GM21390 (cell line): Measurements from ENCODE around the gene EFNB2.

Experiments
- ATAC-seq: cut with Tn5 transposase; IDR thresholded peaks from one replicate; pipeline ENCODE4 v1.9.1; 2021; ENCODE audit not compliant: unreplicated experiment

The EFNB2 gene

DNA sequence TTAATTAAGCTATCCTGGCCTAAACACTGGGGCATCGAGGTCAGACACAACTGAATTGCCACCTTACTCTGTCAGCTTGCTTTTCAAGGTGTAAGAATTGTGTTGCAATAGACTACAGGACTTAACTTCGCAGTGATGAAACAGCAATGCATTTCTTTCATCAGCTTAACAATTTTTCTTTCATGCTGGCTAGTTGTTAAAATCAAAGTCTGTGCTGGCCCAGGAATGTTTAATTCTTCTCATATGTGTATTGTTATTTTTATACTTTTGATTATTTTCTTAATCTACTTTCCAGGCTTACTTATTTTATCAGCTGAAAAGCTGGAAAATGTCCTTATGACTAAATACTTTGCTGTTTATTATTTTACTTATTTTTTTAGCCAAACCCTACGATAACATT, 79.7 kb downstream of the EFNB2 start:
- no peak for ATAC-seq

DNA sequence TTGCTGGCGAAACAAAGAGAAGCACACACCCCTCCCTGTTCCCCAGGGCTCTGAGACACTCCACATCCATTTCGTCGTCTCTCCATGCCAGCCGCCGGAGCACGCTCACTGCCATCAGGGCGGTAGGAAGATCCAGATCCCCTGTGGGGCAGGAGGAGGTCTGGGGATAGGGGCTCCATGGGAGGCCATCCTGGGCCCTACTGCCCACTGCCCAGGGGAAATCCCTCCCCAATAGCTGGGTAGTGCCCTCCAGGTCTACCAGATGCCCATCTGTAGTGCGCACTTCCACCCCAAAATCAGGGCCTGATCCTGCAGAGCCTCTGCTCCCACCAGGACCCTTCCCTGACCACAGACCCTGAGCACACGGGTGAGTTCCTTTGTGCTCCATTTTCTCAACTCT, 80.3 kb downstream of the EFNB2 start:
- no peak for ATAC-seq

DNA sequence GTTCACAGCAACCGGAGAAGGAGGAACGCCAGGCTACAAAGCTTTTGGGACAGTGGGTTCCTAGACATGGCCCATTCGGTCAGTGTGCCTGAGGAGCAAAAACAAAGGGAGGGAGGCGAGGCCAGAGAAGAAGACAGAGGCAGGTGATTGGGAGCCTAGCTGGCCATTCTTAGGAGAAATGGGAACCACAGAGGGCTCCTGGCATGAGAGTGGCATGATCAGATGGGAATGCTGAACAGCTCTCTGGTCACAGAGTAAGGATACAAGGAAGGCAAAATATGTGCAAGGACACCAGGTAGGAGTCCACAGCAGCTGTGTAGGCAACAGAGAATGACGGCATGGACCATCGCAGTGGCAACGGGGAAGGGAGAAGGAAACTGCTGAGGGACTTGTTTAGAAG, 82.4 kb downstream of the EFNB2 start:
- no peak for ATAC-seq

DNA sequence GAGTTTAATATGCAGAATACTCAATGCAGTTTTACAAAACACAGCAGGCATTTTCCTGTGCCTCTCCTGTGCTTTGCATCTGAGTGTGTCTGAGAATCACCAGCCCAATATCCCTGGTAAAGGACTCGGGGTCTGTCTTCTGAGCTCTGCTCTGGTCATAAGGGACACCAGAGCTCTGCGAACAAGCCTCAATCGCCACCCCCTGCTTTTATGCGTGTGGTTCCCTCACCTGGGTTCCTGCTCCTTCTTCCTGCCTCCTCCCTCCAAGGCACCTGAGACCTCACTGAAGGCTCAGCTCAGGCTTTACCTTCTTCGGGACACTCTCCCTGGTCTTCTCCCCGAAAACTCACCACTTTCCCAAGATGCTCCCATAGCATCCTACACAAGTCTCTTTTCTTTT, 84.5 kb downstream of the EFNB2 start:
- ATAC-seq, result no peak

DNA sequence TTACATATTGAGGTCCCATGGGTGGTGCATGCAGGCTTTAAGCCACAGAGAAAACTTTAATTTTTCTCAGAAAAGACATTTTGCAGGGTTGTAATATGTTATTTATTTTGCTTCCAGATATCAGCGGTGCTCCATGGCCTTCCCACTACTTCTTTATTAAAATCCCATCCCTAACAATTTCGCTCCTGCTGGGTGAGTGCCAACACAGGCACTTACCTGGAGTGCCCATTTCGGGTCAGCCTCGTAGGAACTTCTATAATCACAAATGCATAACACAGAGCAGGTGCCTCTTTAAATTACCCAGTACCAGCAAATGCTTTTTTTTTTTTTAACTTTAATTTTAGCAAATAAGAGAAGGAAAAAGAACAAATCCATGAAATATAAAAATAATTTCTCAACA, 86.4 kb downstream of the EFNB2 start:
- ATAC-seq, result no peak

DNA sequence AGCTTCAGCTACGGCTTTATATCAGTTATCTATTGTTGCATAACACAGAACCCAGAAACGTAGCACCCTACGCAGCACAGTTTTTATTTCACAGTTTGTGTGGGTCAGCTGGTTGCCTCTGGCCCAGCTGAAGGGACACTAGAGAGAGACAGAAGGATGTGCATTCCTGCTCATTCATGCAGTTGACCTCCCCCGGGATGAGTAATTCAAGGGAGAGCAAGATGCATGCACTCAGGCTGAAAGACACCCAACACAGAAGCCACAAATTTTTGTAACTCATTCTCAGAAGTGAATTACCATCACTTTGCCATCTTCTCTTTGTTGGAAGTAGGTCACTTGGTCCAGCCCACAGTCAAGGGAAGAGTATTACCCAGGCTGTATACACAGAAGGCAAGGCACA, 89.5 kb downstream of the EFNB2 start:
- no peak for ATAC-seq

DNA sequence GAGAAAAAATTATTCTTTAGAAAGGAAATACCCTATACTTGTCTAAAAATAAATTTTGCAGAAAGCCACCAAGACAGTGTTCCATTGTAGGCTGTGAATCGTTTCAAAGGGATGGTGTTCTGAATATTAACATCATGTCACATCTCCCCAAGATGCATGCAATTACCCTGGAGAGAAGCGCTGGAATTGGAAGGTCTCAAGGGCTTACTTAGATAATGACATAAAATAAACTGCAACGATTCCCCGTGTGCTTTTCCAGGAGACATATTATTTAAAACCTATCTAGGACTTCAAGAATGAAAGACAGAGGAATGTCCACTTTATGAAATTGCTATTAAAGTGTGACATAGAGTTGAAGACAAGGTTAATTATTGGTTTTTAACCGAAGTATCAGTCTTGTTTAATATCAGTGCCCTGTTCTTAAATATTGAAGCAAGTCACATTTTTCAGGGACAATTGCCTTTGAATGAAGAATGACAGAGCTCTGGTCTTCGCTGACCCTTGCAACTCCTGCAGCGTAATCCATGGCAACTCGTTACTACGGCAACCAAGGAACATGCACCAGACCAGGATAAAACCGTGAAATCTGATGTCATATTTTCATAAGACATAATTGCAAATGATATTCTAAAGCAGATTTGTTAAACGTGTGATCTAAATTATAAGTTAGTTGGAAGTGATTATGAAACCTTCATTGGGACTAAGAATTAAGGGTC, 91.7 kb downstream of the EFNB2 start:
- no peak for ATAC-seq

DNA sequence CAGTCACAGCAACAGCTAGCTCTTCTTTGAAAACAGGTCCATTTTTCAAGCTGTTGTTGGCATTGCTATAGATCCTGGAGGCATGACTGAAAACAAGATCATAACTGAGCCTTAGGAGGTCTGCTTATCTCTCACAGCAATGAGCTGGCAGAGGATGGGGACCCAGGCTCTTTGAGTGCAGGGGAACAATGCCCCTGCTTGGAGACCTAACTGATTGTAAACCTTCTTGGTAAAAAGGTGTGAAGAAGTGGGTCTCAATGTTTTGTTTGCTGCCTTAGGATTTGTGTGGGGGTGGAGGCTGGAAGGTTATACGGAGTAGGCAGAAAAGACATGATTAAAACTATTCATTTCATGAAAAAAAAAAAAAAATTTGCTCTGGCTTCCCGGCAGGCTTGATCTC, 94.6 kb downstream of the EFNB2 start:
- no peak for ATAC-seq
